Fibroblast of skin of left biceps (primary cell): ENCODE measurements around the gene OR8B3.

Source experiments
- DNase-seq, 2 experiments: peaks; one replicate each; pipeline ENCODE4 v3.0.0-alpha.2; 2013; ENCODE audit warnings: low read depth in 2 of 2

OR8B3 gene

DNA sequence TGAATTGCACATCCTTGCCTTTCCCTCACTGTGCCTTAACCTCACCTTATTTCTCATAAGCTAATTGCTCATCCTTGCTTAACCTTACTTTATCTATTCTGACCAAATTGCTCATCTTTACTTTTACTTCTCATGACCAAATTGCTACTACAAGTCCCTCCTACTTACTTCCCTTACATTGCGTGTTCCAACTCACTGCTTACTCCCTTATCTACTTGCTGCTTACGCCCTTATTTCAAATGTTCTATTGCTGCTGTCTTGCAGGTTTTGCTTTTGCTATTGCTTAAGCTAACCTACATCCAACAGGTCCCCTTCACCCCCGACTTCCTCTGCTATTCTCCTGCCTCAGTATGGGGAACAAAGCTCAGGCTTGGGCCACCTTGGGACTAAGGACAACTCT is 22.5 kb downstream of the OR8B3 start:
- no peak for DNase-seq

DNA sequence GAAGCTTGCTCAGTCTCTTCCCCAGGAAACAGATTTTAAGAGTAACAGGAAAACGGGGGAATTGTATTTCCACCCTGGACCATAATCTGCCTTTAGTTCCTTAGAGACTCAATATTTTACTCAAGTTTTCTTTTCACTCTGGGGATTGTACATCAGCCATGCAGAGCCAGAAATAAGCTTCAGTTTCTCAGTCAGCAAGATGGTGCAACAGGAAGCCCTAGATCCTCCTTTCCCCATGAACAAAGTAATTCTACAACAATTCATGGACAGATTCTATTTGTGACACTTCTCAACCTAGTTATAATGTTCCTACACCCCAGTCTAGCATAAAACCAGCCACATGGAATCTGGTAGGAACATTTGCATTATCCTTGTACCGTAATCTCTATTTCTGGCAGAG is 39.3 kb downstream of the OR8B3 start:
- no peak for DNase-seq

DNA sequence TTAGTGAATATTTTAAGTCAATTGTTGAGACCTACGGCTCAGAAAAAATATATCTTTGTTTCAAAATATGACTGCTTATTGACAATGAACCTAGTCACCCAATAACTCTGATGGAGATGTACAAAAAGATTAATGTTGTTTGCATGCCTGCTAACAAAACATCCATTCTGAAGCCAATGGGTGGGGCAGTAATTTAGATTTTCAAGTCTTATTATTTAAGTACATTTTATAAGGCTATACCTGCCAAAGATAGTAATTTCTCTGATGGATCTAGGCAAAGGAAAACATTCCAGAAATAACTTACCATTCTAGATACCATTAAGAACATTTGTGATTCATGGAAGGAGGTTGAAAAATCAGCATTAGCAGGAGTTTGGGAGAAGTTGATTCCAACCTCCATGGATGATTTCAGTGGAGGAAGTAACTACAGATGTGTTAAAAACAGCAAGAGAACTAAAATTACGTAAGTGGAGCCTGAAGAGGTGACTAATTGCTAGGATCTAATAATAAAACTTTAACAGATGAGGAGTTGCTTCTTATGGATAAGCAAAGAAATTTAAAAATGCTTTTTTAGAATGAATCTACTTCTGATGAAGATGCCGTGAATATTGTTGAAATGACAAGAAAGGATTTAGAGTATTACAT is 52.4 kb downstream of the OR8B3 start:
- no peak for DNase-seq
